C4-2B (cell line): Measurements from ENCODE around the gene HAND1.
"Not testable (repeated sequence)": the region's sequence is repeated elsewhere in the genome, so short reads cannot be mapped to it uniquely, and the experiment has no call there.

Source experiments
- H3K27ac ChIP-seq: fragments of 450-650 bp; 2 replicates; pipeline ENCODE4 v1.5.1; 2017
- ZFX ChIP-seq: fragments of 450-650 bp; IDR thresholded peaks from 2 replicates; pipeline ENCODE4 v1.6.1; 2017
- TF ChIP-seq, protein P1 (sequence below): fragments of 450-650 bp; conservative IDR thresholded peaks from 2 replicates; pipeline ENCODE4 v1.5.1; 2017; ENCODE audit warnings: mild to moderate bottlenecking

HAND1 gene

DNA sequence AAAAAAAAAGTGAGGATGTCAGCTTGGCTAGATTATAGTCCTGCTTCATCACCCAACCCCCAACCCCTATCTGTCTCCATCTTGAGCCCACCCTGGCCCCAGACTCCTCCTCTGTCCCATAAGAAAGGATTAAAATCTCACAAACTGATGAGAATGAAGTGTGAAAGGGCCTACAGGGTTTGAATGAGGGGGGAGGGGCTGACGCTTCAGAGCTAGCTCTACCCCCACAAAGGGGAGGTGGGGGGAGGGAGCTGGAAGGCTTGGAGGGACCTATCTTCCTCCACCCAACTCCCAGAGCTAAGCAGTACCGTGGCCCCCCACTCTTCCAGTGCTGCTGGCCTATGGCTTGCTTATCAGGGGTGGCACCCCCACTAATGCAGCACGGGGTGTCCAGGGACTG, 43.7 kb upstream of the HAND1 start:
- no peak overlapping the region for H3K27ac ChIP-seq
- TF ChIP-seq ZFX: no peak
- TF ChIP-seq, protein P1, sequence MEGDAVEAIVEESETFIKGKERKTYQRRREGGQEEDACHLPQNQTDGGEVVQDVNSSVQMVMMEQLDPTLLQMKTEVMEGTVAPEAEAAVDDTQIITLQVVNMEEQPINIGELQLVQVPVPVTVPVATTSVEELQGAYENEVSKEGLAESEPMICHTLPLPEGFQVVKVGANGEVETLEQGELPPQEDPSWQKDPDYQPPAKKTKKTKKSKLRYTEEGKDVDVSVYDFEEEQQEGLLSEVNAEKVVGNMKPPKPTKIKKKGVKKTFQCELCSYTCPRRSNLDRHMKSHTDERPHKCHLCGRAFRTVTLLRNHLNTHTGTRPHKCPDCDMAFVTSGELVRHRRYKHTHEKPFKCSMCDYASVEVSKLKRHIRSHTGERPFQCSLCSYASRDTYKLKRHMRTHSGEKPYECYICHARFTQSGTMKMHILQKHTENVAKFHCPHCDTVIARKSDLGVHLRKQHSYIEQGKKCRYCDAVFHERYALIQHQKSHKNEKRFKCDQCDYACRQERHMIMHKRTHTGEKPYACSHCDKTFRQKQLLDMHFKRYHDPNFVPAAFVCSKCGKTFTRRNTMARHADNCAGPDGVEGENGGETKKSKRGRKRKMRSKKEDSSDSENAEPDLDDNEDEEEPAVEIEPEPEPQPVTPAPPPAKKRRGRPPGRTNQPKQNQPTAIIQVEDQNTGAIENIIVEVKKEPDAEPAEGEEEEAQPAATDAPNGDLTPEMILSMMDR: no peak

DNA sequence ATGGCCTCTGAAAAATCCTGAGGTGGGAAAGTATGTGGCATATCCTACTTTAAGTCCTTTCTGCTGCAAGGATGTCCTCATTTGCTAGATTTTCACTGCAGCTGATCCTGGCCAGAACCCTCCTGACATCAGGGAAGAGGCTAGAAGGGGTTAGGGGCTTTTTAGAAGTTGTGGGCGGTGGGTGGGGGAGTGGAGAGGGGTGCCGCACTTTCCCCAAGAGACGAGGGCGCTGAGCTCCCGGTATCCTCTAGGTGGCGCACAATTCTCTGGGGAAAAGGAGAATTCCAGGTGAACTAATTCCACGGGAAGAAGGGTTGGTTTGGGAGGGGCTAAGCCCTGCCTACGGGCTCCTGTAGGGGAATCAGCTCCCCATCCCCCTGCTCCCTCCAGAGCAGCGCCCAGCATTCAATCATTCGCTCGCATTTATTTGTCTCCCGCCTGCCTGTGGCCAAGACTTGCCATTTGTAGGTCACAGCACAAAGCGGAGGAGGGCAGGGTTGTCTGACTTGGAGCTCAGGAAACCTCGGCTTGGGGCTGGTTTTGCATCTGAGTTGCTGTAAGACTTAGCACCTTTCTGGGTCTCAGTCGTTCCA, 42.9 kb upstream of the HAND1 start:
- TF ChIP-seq ZFX: no peak
- TF ChIP-seq, protein P1: peak; percentile 96
- no peak overlapping the region for H3K27ac ChIP-seq

DNA sequence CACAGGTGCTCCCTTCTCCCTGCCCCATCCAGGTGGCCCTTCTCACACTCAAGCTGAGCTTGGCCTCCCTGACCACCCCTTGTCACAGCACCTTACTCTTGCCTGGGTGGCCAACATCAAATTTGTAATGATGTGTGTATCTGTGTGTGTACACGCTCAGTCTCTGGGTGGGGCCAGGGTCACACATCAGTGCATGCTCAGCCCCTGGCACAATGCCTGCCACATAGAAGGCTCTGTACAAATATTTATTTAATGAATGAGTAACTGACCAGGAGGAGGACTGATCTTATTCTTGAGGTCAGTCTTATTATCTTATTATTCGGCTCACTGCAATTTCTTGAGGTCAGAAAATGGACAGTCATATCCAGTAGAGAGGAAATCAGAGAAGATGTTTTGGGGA, 41.3 kb upstream of the HAND1 start:
- no peak overlapping the region for H3K27ac ChIP-seq
- no peak for TF ChIP-seq ZFX
- TF ChIP-seq, protein P1: no peak

DNA sequence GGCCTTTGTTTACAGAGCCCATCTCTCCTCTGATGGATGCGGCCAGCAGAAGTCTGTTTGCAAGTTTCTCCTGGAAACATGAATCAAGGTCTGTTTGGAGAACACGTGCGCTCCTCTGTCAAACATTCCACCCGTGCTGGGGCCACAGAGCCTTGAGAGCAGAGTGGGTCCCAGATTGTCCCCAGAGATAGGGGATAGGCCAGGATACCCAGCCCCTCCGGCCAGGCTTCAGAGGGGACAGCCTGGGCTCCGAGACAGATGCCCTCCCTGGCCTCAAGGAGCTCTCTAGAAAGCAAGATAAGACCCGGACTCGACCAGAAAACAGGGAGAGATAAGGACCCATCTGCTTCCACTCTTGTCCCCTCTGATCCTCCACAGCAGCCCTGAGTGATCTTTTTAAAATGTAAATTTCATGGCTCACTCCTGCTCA, 40.4 kb upstream of the HAND1 start:
- TF ChIP-seq, protein P1: no peak
- TF ChIP-seq ZFX: no peak
- no peak overlapping the region for H3K27ac ChIP-seq

DNA sequence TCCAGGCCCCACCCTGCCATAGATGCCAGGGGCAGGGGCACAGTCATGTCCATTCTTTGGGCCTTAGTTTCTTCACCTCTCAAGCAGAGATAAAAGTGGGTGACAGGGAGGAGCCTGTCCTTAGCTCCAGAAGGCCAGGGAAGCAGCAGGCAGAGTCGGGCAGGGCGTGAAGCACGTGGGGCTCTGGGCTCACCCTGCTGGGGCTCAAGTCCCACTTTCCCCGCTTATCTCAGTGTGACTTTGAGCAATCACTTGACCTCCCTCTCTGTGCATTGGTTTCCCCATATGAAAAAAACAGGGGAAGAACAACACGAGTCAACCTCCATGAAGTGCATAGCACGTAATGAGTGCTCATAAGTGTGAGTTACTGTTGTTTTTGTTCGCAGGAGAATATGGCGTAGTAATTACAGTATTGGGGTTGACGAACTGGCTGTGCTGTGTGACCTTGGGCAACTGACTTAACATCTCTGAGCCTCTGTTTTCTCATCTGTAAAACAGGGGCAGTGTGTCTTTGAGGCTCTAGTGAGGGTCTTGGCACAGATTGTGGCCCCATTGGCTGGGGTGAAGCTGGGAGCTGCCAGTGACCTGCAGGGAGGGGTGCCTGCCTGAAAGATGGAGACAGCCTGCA, 39.9 kb upstream of the HAND1 start:
- H3K27ac ChIP-seq: no peak overlapping the region
- TF ChIP-seq, protein P1: no peak
- TF ChIP-seq ZFX: no peak

DNA sequence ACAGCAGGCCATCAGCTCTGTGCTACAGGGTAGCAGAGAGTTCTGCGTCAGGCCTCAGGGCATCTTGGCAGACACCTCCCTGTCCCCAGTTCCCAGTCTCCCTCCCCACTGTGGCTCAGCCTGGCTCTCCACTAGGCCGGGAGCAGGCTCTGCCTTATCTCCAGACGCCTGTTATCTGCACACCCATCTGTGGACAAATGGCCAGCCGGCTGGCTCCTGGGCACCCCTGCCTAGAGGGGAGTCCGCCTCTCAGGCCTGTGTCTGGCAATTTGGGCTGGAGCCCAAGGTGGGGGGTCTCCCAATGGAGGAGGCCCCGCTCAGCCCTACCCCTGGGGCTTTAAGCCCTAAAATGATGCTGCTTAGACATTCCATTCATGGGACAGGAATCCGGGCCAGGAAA, 39.2 kb upstream of the HAND1 start:
- TF ChIP-seq ZFX: no peak
- TF ChIP-seq, protein P1: no peak
- H3K27ac ChIP-seq: no peak overlapping the region

DNA sequence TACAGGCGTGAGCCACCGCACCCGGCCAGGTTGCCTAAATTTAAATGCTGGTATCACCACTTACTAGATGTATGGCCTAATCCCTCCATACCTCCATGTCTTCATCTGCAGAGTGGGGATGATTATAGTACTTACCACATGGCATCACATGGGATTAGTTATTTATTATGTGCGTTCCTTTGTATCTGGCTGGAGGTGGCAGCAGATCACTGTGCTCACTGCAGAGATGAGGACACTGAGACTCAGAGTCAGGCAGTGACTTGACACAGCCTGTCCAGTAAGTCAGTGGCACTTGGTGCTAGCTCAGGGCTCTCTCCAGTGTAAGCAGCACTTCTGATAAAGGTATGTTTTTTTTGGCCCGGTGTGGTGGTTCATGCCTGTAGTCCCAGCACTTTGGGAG, 38.4 kb upstream of the HAND1 start:
- H3K27ac ChIP-seq: no peak overlapping the region
- TF ChIP-seq, protein P1: no peak; the same call in 1 of the 2 replicates
- TF ChIP-seq ZFX: no peak

DNA sequence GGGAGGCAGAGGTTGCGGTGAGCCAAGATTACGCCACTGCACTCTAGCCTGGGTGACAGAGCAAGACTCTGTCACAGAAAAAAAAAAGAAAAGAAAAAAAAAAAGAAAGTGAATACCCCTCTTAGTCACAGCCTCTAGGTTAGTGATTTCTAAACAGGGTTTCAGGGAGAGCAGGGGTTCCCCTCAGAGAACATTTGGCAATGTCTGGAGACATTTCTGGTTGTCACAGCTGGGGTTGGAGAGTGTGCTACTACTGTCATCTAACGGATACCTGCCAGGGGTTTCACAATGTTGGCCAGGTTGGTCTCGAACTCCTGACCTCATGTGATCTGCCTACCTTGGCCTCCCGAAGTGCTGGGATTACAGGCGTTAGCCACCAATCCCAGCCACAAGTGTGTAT, 37.5 kb upstream of the HAND1 start:
- H3K27ac ChIP-seq: not testable (repeated sequence)
